Neural progenitor cell (in vitro differentiated cells): ENCODE data around the gene FOXA2. TPM values are rescaled to one million over a fixed set of nuclear protein-coding genes. Genes with fewer than 3 reads are reported as not detected.

ENCODE experiments used
- DNase-seq: peaks from one replicate; pipeline ENCODE4 v3.0.0-alpha.2; 2016; ENCODE audit warnings: low spot score
- H2AFZ ChIP-seq: fragments of 200-600 bp; sonication (generic); replicated peaks from 2 replicates; pipeline ENCODE4 v1.6.1; 2016; ENCODE audit warnings: antibody characterized with exemption
- H3F3A ChIP-seq: fragments of 200-600 bp; sonication (generic); 2 replicates; pipeline ENCODE4 v1.6.1; 2016; ENCODE audit warnings: antibody characterized with exemption, low read depth
- H3K27ac ChIP-seq: fragments of 200-600 bp; sonication (generic); 2 replicates; pipeline ENCODE4 v1.5.1; 2016; ENCODE audit warnings: mild to moderate bottlenecking
- H3K27me3 ChIP-seq: fragments of 200-600 bp; sonication (generic); 2 replicates; pipeline ENCODE4 v1.6.1; 2016; ENCODE audit warnings: mild to moderate bottlenecking, moderate library complexity
- H3K36me3 ChIP-seq: fragments of 200-600 bp; sonication (generic); 2 replicates; pipeline ENCODE4 v1.5.1; 2016
- H3K4me1 ChIP-seq: fragments of 200-600 bp; sonication (generic); 2 replicates; pipeline ENCODE4 v1.6.1; 2016; ENCODE audit warnings: mixed run types
- H3K4me2 ChIP-seq: fragments of 200-600 bp; sonication (generic); 2 replicates; pipeline ENCODE4 v1.6.1; 2016
- H3K4me3 ChIP-seq: fragments of 200-600 bp; sonication (generic); 2 replicates; pipeline ENCODE4 v1.5.1; 2016
- H3K79me2 ChIP-seq: fragments of 200-600 bp; sonication (generic); 2 replicates; pipeline ENCODE4 v1.6.1; 2016; ENCODE audit warnings: low read depth
- H3K9ac ChIP-seq: fragments of 200-600 bp; sonication (generic); 2 replicates; pipeline ENCODE4 v1.6.1; 2016
- H3K9me3 ChIP-seq: fragments of 200-600 bp; sonication (generic); 2 replicates; pipeline ENCODE4 v1.5.1; 2016; ENCODE audit warnings: low read depth
- H4K20me1 ChIP-seq: fragments of 200-600 bp; sonication (generic); 2 replicates; pipeline ENCODE4 v1.6.1; 2016; ENCODE audit warnings: low read depth
- H3K27ac Mint-ChIP-seq: 3 replicates; pipeline ENCODE4 v1.8.0; 2021; ENCODE audit warnings: mixed read lengths
- H3K27me3 Mint-ChIP-seq: 2 replicates; pipeline ENCODE4 v1.8.0; 2022; ENCODE audit warnings: low read depth, mild to moderate bottlenecking, inconsistent platforms, moderate library complexity, mixed read lengths; ENCODE audit not compliant: insufficient read depth
- H3K36me3 Mint-ChIP-seq: 3 replicates; pipeline ENCODE4 v1.8.0; 2021; ENCODE audit warnings: mixed read lengths
- H3K4me1 Mint-ChIP-seq: 3 replicates; pipeline ENCODE4 v1.8.0; 2021; ENCODE audit warnings: mixed read lengths
- H3K4me3 Mint-ChIP-seq: 3 replicates; pipeline ENCODE4 v1.8.0; 2021; ENCODE audit warnings: mild to moderate bottlenecking, moderate library complexity, mixed read lengths
- H3K9me3 Mint-ChIP-seq: 3 replicates; pipeline ENCODE4 v1.8.0; 2020; ENCODE audit warnings: mixed read lengths
- EZH2 ChIP-seq: fragments of 200-600 bp; sonication (generic); IDR thresholded peaks from 2 replicates; pipeline ENCODE4 v1.6.1; 2017; ENCODE audit warnings: antibody characterized with exemption, mild to moderate bottlenecking, moderate library complexity
- EZH2phosphoT487 ChIP-seq: fragments of 200-600 bp; sonication (generic); IDR thresholded peaks from 2 replicates; pipeline ENCODE4 v1.6.1; 2017; ENCODE audit warnings: antibody characterized with exemption
- total RNA-seq: library from RNA; depleted of rRNA; stranded (reverse); fragments of >200 nt; gene quantifications from 2 replicates; pipeline ENCODE4 v1.2.3, GENCODE V29; 2015; ENCODE audit warnings: low replicate concordance
- TF ChIP-seq, protein P1 (sequence below): fragments of 200-600 bp; sonication (generic); IDR thresholded peaks from 2 replicates; pipeline ENCODE4 v1.5.1; 2017; ENCODE audit warnings: antibody characterized with exemption, mild to moderate bottlenecking

The FOXA2 gene
- total RNA-seq, 1 donor from 2014 or later: not detected

DNA sequence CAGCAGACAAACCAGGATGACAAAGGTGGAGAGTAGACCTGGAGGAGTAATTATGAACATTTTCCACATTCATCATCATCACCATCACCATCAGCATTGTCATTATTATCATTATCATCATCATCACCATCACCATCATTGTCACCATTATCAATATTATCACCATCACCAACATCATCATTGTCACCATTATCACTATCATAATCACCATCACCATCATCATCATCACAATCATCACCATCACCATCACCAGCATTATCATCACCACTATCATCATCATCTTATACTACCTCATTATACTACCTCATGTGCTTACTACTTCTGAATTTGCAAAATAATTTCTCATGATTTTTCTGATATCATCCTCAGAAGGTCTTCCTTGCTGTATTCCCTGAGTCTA is 39.3 kb downstream of the FOXA2 start:
- H3K27ac ChIP-seq: no peak overlapping the region
- no peaks in the 10 kb centered on the region for H3K36me3 ChIP-seq
- H3K36me3 Mint-ChIP-seq: no peaks in the 10 kb centered on the region
- TF ChIP-seq EZH2: no peak
- TF ChIP-seq, protein P1, sequence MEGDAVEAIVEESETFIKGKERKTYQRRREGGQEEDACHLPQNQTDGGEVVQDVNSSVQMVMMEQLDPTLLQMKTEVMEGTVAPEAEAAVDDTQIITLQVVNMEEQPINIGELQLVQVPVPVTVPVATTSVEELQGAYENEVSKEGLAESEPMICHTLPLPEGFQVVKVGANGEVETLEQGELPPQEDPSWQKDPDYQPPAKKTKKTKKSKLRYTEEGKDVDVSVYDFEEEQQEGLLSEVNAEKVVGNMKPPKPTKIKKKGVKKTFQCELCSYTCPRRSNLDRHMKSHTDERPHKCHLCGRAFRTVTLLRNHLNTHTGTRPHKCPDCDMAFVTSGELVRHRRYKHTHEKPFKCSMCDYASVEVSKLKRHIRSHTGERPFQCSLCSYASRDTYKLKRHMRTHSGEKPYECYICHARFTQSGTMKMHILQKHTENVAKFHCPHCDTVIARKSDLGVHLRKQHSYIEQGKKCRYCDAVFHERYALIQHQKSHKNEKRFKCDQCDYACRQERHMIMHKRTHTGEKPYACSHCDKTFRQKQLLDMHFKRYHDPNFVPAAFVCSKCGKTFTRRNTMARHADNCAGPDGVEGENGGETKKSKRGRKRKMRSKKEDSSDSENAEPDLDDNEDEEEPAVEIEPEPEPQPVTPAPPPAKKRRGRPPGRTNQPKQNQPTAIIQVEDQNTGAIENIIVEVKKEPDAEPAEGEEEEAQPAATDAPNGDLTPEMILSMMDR: no peak
- TF ChIP-seq EZH2phosphoT487: no peak
- peaks cover 4% of the 10 kb centered on the region for H3K9me3 Mint-ChIP-seq
- H3K4me3 ChIP-seq: no peak overlapping the region
- peaks cover 5% of the 10 kb centered on the region for H3K27me3 Mint-ChIP-seq
- no peak overlapping the region for H3K4me2 ChIP-seq
- H3F3A ChIP-seq: no peaks in the 10 kb centered on the region
- peaks cover 29% of the 10 kb centered on the region for H3K27me3 ChIP-seq
- no peak overlapping the region for H3K27ac Mint-ChIP-seq
- H3K9ac ChIP-seq: no peak overlapping the region
- no peaks in the 10 kb centered on the region for H4K20me1 ChIP-seq
- H3K9me3 ChIP-seq: no peaks in the 10 kb centered on the region
- peaks cover 6% of the 10 kb centered on the region for H3K4me1 ChIP-seq
- H2AFZ ChIP-seq: no peak overlapping the region
- H3K4me3 Mint-ChIP-seq: no peak overlapping the region
- H3K79me2 ChIP-seq: no peaks in the 10 kb centered on the region
- no peaks in the 10 kb centered on the region for H3K4me1 Mint-ChIP-seq
- DNase-seq: no peak

DNA sequence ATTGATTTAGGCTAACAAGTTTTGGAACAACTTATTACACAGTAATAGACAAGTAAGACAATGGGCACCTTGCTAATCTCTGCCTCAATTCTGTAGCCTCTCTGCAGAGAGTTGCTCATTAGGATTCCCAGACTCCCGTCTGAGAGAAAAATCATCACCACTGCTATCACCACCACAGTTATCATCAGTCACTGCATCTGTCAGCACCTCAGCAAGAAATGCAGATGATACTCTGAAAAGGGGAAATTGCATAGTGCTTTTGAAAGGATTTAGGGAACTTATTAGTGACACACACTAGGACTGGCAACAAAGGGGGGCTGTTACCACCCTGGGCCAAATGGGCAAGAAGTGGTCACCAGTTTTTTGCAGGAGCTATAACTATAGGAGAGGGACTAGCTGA is 39.9 kb downstream of the FOXA2 start:
- Mint-ChIP-seq H3K4me3 (no peak overlapping the region), H3K36me3 (no peaks in the 10 kb centered on the region), H3K27ac (no peak overlapping the region), H3K4me1 (no peaks in the 10 kb centered on the region), H3K27me3 (peaks cover 8% of the 10 kb centered on the region), H3K9me3 (peaks cover 2% of the 10 kb centered on the region)
- TF ChIP-seq, protein P1: no peak
- TF ChIP-seq EZH2 (no peak), EZH2phosphoT487 (no peak)
- Histone ChIP-seq H3K27me3 (peaks cover 34% of the 10 kb centered on the region), H2AFZ (no peak overlapping the region), H3K79me2 (no peaks in the 10 kb centered on the region), H4K20me1 (no peaks in the 10 kb centered on the region), H3K9ac (no peak overlapping the region), H3K27ac (no peak overlapping the region), H3K9me3 (no peaks in the 10 kb centered on the region), H3K4me3 (no peak overlapping the region), H3K4me1 (peaks cover 6% of the 10 kb centered on the region), H3K4me2 (no peak overlapping the region), H3F3A (no peaks in the 10 kb centered on the region), H3K36me3 (no peaks in the 10 kb centered on the region)
- DNase-seq: no peak

DNA sequence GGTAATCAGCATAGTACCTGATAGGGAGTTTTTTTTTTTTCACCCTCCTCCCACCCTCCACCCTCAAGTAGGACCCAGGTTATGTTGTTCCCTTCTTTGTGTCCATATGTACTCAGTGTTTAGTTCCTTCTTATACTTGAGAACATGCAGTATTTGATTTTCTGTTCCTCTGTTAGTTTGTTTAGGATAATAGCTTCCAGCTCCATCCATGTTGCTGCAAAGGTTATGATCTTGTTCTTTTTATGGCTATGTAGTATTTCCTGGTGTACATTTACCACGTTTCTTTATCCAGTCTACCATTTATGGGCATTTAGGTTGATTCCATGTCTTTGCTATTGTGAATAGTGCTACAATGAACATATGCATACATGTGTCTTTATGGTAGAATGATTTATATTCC is 41.9 kb downstream of the FOXA2 start:
- Histone ChIP-seq H3F3A (no peaks in the 10 kb centered on the region), H3K9ac (no peak overlapping the region), H3K9me3 (no peaks in the 10 kb centered on the region), H3K27ac (no peak overlapping the region), H3K79me2 (no peaks in the 10 kb centered on the region), H3K4me1 (no peaks in the 10 kb centered on the region), H3K4me3 (no peak overlapping the region), H3K36me3 (no peaks in the 10 kb centered on the region), H3K27me3 (peaks cover 39% of the 10 kb centered on the region), H3K4me2 (no peak overlapping the region), H2AFZ (no peak overlapping the region), H4K20me1 (no peaks in the 10 kb centered on the region)
- Mint-ChIP-seq H3K4me1 (no peaks in the 10 kb centered on the region), H3K27ac (no peak overlapping the region), H3K36me3 (no peaks in the 10 kb centered on the region), H3K9me3 (peaks cover 2% of the 10 kb centered on the region), H3K27me3 (peaks cover 6% of the 10 kb centered on the region), H3K4me3 (no peak overlapping the region)
- TF ChIP-seq EZH2phosphoT487 (no peak), EZH2 (no peak)
- TF ChIP-seq, protein P1: no peak
- no peak for DNase-seq
